PC-3 (cell line): ENCODE results near the gene LRRC10. TPM values are rescaled to one million over a fixed set of nuclear protein-coding genes. Genes with fewer than 3 reads are reported as not detected.

ENCODE experiments used
- ATAC-seq: fragments of 200-7000 bp; cut with Tn5 transposase; 2 replicates; pipeline ENCODE4 v1.9.1; 2020; ENCODE audit warnings: mild to moderate bottlenecking, moderate library complexity
- BruUV-seq: library from RNA; stranded (reverse); fragments of 400-500 nt; replicated peaks from 2 replicates; lab custom pipeline; 2021; lab: Mats Ljungman, UMichigan
- CTCF ChIA-PET: fragments of 300-600 bp; sonication (Branson Sonifier 250); formaldehyde crosslinking; loops from one replicate; lab custom pipeline; 2022; ENCODE audit warnings: antibody characterized with exemption; lab: Charles Lee
- POLR2A ChIA-PET: fragments of 300-600 bp; sonication (Branson Sonifier 250); formaldehyde crosslinking; loops from one replicate; lab custom pipeline; 2022; ENCODE audit warnings: antibody characterized with exemption; ENCODE audit not compliant: unreplicated experiment; lab: Charles Lee
- DNase-seq: peaks from one replicate; pipeline ENCODE4 v3.0.0-alpha.2; 2015
- H2AFZ ChIP-seq: fragments of 300-600 bp; sonication (generic); 2 replicates; pipeline ENCODE4 v1.6.0; 2016; ENCODE audit warnings: antibody characterized with exemption, low read length
- H3F3A ChIP-seq: fragments of 300-600 bp; sonication (generic); one replicate; pipeline ENCODE4 v1.6.0; 2017; ENCODE audit warnings: antibody characterized with exemption, low read length, control low read depth, mild to moderate bottlenecking; ENCODE audit not compliant: unreplicated experiment
- H3K27ac ChIP-seq: fragments of 300-600 bp; sonication (generic); 2 replicates; pipeline ENCODE4 v1.5.1; 2016; ENCODE audit warnings: mild to moderate bottlenecking, low read length
- H3K27me3 ChIP-seq: fragments of 300-600 bp; sonication (generic); 2 replicates; pipeline ENCODE4 v1.6.1; 2016; ENCODE audit warnings: low read length, mixed read lengths
- H3K36me3 ChIP-seq: fragments of 300-600 bp; sonication (generic); 2 replicates; pipeline ENCODE4 v1.6.1; 2016; ENCODE audit warnings: low read depth, mixed run types, low read length, mixed read lengths
- H3K4me1 ChIP-seq: fragments of 300-600 bp; sonication (generic); 2 replicates; pipeline ENCODE4 v1.5.1; 2016; ENCODE audit warnings: low read length; ENCODE audit not compliant: insufficient read depth
- H3K4me2 ChIP-seq: fragments of 300-600 bp; sonication (generic); 2 replicates; pipeline ENCODE4 v1.6.0; 2016; ENCODE audit warnings: low read length
- H3K4me3 ChIP-seq: fragments of 300-600 bp; sonication (generic); 2 replicates; pipeline ENCODE4 v1.5.1; 2016; ENCODE audit warnings: mild to moderate bottlenecking, low read length, mixed read lengths
- H3K79me2 ChIP-seq: fragments of 300-600 bp; sonication (generic); 2 replicates; pipeline ENCODE4 v1.6.1; 2017; ENCODE audit warnings: low read length, mixed read lengths
- H3K9ac ChIP-seq: fragments of 300-600 bp; sonication (generic); 2 replicates; pipeline ENCODE4 v1.6.0; 2016; ENCODE audit warnings: mild to moderate bottlenecking, low read length
- H3K9me2 ChIP-seq: fragments of 300-600 bp; sonication (generic); replicated peaks from 2 replicates; pipeline ENCODE4 v1.6.1; 2016; ENCODE audit warnings: mixed run types, low read length, mixed read lengths
- H3K9me3 ChIP-seq: fragments of 300-600 bp; sonication (generic); 2 replicates; pipeline ENCODE4 v1.6.1; 2016; ENCODE audit warnings: low read length, mixed read lengths
- H4K20me1 ChIP-seq: fragments of 300-600 bp; sonication (generic); 2 replicates; pipeline ENCODE4 v1.6.1; 2016; ENCODE audit warnings: low read length, mixed read lengths
- CTCF ChIP-seq: fragments of 300-600 bp; sonication (generic); conservative IDR thresholded peaks from 2 replicates; pipeline ENCODE4 v1.5.1; 2017; ENCODE audit warnings: antibody characterized with exemption, low read depth, mild to moderate bottlenecking, low read length
- EZH2 ChIP-seq: fragments of 300-600 bp; sonication (generic); IDR thresholded peaks from one replicate; pipeline ENCODE4 v1.6.1; 2017; ENCODE audit warnings: antibody characterized with exemption, mild to moderate bottlenecking, low read length; ENCODE audit not compliant: unreplicated experiment
- EZH2phosphoT487 ChIP-seq: fragments of 300-600 bp; sonication (generic); IDR thresholded peaks from 2 replicates; pipeline ENCODE4 v1.6.1; 2018; ENCODE audit warnings: mild to moderate bottlenecking, antibody characterized with exemption, low read length, borderline replicate concordance
- intact Hi-C: fragments of 100-400 bp; cut with micrococcal nuclease; formaldehyde crosslinking; loops from 2 replicates; pipeline ENCODE4 v1.9.0; 2023
- total RNA-seq: library from RNA; depleted of rRNA; stranded (reverse); fragments of >200 nt; gene quantifications from 2 replicates; pipeline ENCODE4 v1.2.3, GENCODE V29; 2014

The LRRC10 gene
- total RNA-seq, 1 experiment from 2014 or later: not detected

- no TSS peak for BruUV-seq
- POLR2A ChIA-PET: no interaction called here
- no peak overlapping the region for H3K4me3 ChIP-seq
- H3K9ac ChIP-seq: no peak overlapping the region
- no peak for DNase-seq
- no peak overlapping the region for H3K27ac ChIP-seq
- H3K27me3 ChIP-seq: no peaks in the 10 kb centered on the region
- no peak for TF ChIP-seq EZH2
- no peak for TF ChIP-seq EZH2phosphoT487
- no peak for TF ChIP-seq CTCF
- H3K9me3 ChIP-seq: no peaks in the 10 kb centered on the region
- no peaks in the 10 kb centered on the region for H3K9me2 ChIP-seq
- no peaks in the 10 kb centered on the region for H3K4me1 ChIP-seq
- no peak overlapping the region for H2AFZ ChIP-seq
- no peaks in the 10 kb centered on the region for H3K36me3 ChIP-seq
- CTCF ChIA-PET: no interaction called here
- ATAC-seq: no peak
- H3K4me2 ChIP-seq: no peak overlapping the region
- intact Hi-C loops: no loop called here
- H3K79me2 ChIP-seq: no peaks in the 10 kb centered on the region
- H3F3A ChIP-seq: no peaks in the 10 kb centered on the region
- H4K20me1 ChIP-seq: no peaks in the 10 kb centered on the region
Observed at GRCh38 chr12:69644511-69644910, 33.8 kb upstream of the LRRC10 start.

- Histone ChIP-seq H3K9me3 (no peaks in the 10 kb centered on the region), H3K27me3 (no peaks in the 10 kb centered on the region), H4K20me1 (no peaks in the 10 kb centered on the region), H3K36me3 (no peaks in the 10 kb centered on the region), H3F3A (no peaks in the 10 kb centered on the region), H3K27ac (no peak overlapping the region), H3K4me2 (no peak overlapping the region), H2AFZ (no peak overlapping the region), H3K9me2 (no peaks in the 10 kb centered on the region), H3K4me3 (no peak overlapping the region), H3K79me2 (no peaks in the 10 kb centered on the region), H3K4me1 (no peaks in the 10 kb centered on the region), H3K9ac (no peak overlapping the region)
- ATAC-seq (no peak), DNase-seq (no peak)
- no peak for TF ChIP-seq EZH2
- intact Hi-C loops: no loop called here
- no TSS peak for BruUV-seq
- POLR2A ChIA-PET: no interaction called here
- CTCF ChIA-PET: no interaction called here
Observed at GRCh38 chr12:69642531-69642930, 31.8 kb upstream of the LRRC10 start.

GRCh38 chr12:69641546-69641945 lies 30.8 kb upstream of the LRRC10 start:
- BruUV-seq: no TSS peak
- Histone ChIP-seq H3K4me3 (no peak overlapping the region), H3K9me2 (no peaks in the 10 kb centered on the region), H3F3A (no peaks in the 10 kb centered on the region), H3K4me1 (no peaks in the 10 kb centered on the region), H3K4me2 (no peak overlapping the region), H3K27ac (no peak overlapping the region), H3K9me3 (no peaks in the 10 kb centered on the region), H3K79me2 (no peaks in the 10 kb centered on the region), H3K9ac (no peak overlapping the region), H3K27me3 (no peaks in the 10 kb centered on the region), H3K36me3 (no peaks in the 10 kb centered on the region), H4K20me1 (no peaks in the 10 kb centered on the region), H2AFZ (no peak overlapping the region)
- CTCF ChIA-PET: no interaction called here
- DNase-seq (no peak), ATAC-seq (no peak)
- POLR2A ChIA-PET: no interaction called here
- intact Hi-C loops: no loop called here
- TF ChIP-seq EZH2 (no peak), EZH2phosphoT487 (no peak), CTCF (no peak)
